HL-60 (cell line): ENCODE measurements around the gene ZDHHC20.

Experiments
- DNase-seq, 2 experiments: peaks; one replicate each; pipeline ENCODE4 v3.0.0-alpha.2; 2010 to 2020; ENCODE audit warnings: low read depth in 1 of 2, low spot score in 1 of 2
- H3K27ac ChIP-seq: fragments of 250-450 bp; sonication (Bioruptor Pico); replicated peaks from 2 replicates; pipeline ENCODE4 v1.5.1; 2020; ENCODE audit warnings: mild to moderate bottlenecking, moderate library complexity
- H3K27me3 ChIP-seq: fragments of 250-450 bp; sonication (Bioruptor Pico); 2 replicates; pipeline ENCODE4 v1.5.1; 2021; ENCODE audit warnings: mild to moderate bottlenecking, moderate library complexity; ENCODE audit not compliant: insufficient read depth, poor library complexity, severe bottlenecking
- H3K4me3 ChIP-seq: replicated peaks from 2 replicates; pipeline ENCODE4 v1.5.1; 2011; ENCODE audit warnings: mild to moderate bottlenecking, control low read depth, low read length; ENCODE audit not compliant: insufficient read depth
- GABPA ChIP-seq: IDR thresholded peaks from 2 replicates; pipeline ENCODE4 v1.6.1; 2012; ENCODE audit warnings: low read depth
- POLR2AphosphoS5 ChIP-seq: IDR thresholded peaks from 2 replicates; pipeline ENCODE4 v1.6.1; 2012; ENCODE audit warnings: low read depth
- SPI1 ChIP-seq: IDR thresholded peaks from 2 replicates; pipeline ENCODE4 v1.6.1; 2012; ENCODE audit warnings: low read depth, mild to moderate bottlenecking, borderline replicate concordance
- TF ChIP-seq, protein P1 (sequence below): IDR thresholded peaks from 2 replicates; pipeline ENCODE4 v1.6.1; 2012; ENCODE audit warnings: low read depth; ENCODE audit not compliant: insufficient replicate concordance
- TF ChIP-seq, protein P2 (sequence below): IDR thresholded peaks from one replicate; pipeline ENCODE4 v1.5.1; 2011; ENCODE audit warnings: low read length, control low read depth, inconsistent platforms; ENCODE audit not compliant: insufficient read depth

ZDHHC20 gene

DNA sequence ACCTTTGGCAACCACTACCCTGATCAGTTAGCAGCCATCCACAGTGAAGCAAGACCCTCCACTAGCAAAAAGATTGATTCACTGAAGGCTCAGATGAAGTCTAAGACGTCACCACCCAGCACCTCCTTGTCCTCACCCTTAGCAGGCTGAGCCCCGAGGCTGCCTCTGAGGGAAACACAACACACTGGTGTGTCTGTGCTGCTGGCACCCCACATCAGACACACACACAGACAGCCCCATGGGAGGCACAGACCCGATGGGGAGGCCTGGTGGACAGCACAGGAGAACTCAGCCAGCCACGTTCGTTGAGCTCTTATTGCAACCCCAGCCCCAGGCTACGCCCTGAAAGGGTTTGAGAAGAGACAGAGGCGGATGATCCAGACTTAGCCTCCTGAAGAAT, 94.7 kb downstream of the ZDHHC20 start:
- Histone ChIP-seq H3K27ac (no peak overlapping the region), H3K27me3 (no peaks in the 10 kb centered on the region), H3K4me3 (no peak overlapping the region)
- DNase-seq, result no peak
- no peak for TF ChIP-seq SPI1
- TF ChIP-seq GABPA, result no peak
- TF ChIP-seq, protein P1, sequence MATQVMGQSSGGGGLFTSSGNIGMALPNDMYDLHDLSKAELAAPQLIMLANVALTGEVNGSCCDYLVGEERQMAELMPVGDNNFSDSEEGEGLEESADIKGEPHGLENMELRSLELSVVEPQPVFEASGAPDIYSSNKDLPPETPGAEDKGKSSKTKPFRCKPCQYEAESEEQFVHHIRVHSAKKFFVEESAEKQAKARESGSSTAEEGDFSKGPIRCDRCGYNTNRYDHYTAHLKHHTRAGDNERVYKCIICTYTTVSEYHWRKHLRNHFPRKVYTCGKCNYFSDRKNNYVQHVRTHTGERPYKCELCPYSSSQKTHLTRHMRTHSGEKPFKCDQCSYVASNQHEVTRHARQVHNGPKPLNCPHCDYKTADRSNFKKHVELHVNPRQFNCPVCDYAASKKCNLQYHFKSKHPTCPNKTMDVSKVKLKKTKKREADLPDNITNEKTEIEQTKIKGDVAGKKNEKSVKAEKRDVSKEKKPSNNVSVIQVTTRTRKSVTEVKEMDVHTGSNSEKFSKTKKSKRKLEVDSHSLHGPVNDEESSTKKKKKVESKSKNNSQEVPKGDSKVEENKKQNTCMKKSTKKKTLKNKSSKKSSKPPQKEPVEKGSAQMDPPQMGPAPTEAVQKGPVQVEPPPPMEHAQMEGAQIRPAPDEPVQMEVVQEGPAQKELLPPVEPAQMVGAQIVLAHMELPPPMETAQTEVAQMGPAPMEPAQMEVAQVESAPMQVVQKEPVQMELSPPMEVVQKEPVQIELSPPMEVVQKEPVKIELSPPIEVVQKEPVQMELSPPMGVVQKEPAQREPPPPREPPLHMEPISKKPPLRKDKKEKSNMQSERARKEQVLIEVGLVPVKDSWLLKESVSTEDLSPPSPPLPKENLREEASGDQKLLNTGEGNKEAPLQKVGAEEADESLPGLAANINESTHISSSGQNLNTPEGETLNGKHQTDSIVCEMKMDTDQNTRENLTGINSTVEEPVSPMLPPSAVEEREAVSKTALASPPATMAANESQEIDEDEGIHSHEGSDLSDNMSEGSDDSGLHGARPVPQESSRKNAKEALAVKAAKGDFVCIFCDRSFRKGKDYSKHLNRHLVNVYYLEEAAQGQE, result no peak
- no peak for TF ChIP-seq POLR2AphosphoS5
- TF ChIP-seq, protein P2, sequence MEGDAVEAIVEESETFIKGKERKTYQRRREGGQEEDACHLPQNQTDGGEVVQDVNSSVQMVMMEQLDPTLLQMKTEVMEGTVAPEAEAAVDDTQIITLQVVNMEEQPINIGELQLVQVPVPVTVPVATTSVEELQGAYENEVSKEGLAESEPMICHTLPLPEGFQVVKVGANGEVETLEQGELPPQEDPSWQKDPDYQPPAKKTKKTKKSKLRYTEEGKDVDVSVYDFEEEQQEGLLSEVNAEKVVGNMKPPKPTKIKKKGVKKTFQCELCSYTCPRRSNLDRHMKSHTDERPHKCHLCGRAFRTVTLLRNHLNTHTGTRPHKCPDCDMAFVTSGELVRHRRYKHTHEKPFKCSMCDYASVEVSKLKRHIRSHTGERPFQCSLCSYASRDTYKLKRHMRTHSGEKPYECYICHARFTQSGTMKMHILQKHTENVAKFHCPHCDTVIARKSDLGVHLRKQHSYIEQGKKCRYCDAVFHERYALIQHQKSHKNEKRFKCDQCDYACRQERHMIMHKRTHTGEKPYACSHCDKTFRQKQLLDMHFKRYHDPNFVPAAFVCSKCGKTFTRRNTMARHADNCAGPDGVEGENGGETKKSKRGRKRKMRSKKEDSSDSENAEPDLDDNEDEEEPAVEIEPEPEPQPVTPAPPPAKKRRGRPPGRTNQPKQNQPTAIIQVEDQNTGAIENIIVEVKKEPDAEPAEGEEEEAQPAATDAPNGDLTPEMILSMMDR, result no peak

DNA sequence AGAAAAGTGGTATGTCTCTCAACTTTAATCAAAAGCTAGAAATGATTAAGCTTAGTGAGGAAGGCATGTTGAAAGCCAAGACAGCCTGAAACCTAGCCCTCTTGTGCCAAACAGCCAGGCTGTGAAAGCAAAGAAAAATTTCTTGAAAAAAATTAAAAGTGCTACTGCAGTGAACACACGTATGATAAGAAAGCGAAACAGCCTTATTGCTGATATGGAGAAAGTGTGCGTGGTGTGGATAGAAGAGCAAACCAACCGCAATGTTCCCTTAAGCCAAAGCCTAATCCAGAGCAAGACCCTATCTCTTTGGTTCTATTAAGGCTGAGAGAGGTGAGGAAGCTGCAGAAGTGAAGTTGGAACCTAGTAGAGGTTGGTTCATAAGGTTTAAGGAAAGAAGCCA, 96.4 kb downstream of the ZDHHC20 start:
- Histone ChIP-seq H3K4me3 (no peak overlapping the region), H3K27ac (no peak overlapping the region), H3K27me3 (no peaks in the 10 kb centered on the region)
- TF ChIP-seq SPI1, result no peak
- TF ChIP-seq GABPA, result no peak
- TF ChIP-seq, protein P1, result no peak
- TF ChIP-seq POLR2AphosphoS5, result no peak
- TF ChIP-seq, protein P2, result no peak
- no peak for DNase-seq

DNA sequence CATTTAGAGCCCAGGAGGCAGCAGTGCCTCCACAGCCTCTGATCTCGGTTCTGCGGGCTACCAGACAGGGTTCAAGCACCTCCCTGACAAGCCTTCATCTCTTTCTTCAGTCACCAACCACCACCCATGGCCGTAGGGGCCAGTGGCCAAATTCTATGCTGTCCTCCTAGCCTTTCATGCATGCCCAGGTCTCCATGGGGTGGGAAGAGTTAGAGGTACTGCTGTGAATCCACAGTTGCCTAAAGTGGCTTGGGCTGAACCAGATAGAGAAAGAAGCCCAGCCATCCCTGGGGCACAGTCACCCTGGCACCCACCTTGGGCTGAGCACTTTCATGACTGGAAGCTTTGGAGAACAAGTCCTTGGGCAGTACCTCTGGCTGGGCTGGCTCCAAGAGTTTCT, 97.4 kb downstream of the ZDHHC20 start:
- no peak for DNase-seq
- Histone ChIP-seq H3K27me3 (no peaks in the 10 kb centered on the region), H3K4me3 (no peak overlapping the region), H3K27ac (no peak overlapping the region)
- TF ChIP-seq SPI1 (no peak), GABPA (no peak), POLR2AphosphoS5 (no peak)
- TF ChIP-seq, protein P1, result no peak
- TF ChIP-seq, protein P2, result no peak
